ENCODE data around the gene PRKAR2A.

The PRKAR2A gene

GRCh38 chr3:48702320-48702920 lies 145.3 kb downstream of the PRKAR2A start:
- no peak for ATAC-seq
- no peak for TF ChIP-seq TSHZ2 (CRISPR knock-in tag; IDR thresholded peaks at IDR 0.05)
- TF ChIP-seq CREB5 (CRISPR knock-in tag; IDR thresholded peaks at IDR 0.05; ENCODE audit: low read depth), result no peak
- no peak for TF ChIP-seq TCF4 (CRISPR knock-in tag; IDR thresholded peaks at IDR 0.05; ENCODE audit: borderline replicate concordance)
- no peak for TF ChIP-seq CSRNP3 (CRISPR knock-in tag; IDR thresholded peaks at IDR 0.05)
- no peak for TF ChIP-seq BACH2 (CRISPR knock-in tag; IDR thresholded peaks at IDR 0.05; ENCODE audit: borderline replicate concordance)
- no peak for TF ChIP-seq RARB (CRISPR knock-in tag; IDR thresholded peaks at IDR 0.05)
- no peak for TF ChIP-seq TOX (CRISPR knock-in tag; IDR thresholded peaks at IDR 0.05; ENCODE audit: borderline replicate concordance)
- TF ChIP-seq PPARA (CRISPR knock-in tag; IDR thresholded peaks at IDR 0.05; ENCODE audit: borderline replicate concordance), result no peak

- TF ChIP-seq RARB (CRISPR knock-in tag; IDR thresholded peaks at IDR 0.05), result no peak
- no peak for TF ChIP-seq TSHZ2 (CRISPR knock-in tag; IDR thresholded peaks at IDR 0.05)
- no peak for TF ChIP-seq POU6F1 (CRISPR knock-in tag; IDR thresholded peaks at IDR 0.05; ENCODE audit: borderline replicate concordance, low read depth)
- no peak for TF ChIP-seq OSR1 (CRISPR knock-in tag; IDR thresholded peaks at IDR 0.05)
- TF ChIP-seq ZNF70 (CRISPR knock-in tag; IDR thresholded peaks at IDR 0.05), result no peak
- TF ChIP-seq CSRNP3 (CRISPR knock-in tag; IDR thresholded peaks at IDR 0.05), result no peak
- no peak for TF ChIP-seq ZNF565 (CRISPR knock-in tag; conservative IDR thresholded peaks at IDR 0.05; ENCODE audit: low read depth)
- TF ChIP-seq ARNTL (CRISPR knock-in tag; IDR thresholded peaks at IDR 0.05; ENCODE audit: borderline replicate concordance, low read depth), result no peak
- no peak for TF ChIP-seq TCF4 (CRISPR knock-in tag; IDR thresholded peaks at IDR 0.05; ENCODE audit: borderline replicate concordance)
- no peak for TF ChIP-seq ZC3H10 (CRISPR knock-in tag; IDR thresholded peaks at IDR 0.05)
- TF ChIP-seq BACH2 (CRISPR knock-in tag; IDR thresholded peaks at IDR 0.05; ENCODE audit: borderline replicate concordance), result no peak
- TF ChIP-seq ZNF8 (CRISPR knock-in tag; IDR thresholded peaks at IDR 0.05), result no peak
- TF ChIP-seq TOX (CRISPR knock-in tag; IDR thresholded peaks at IDR 0.05; ENCODE audit: borderline replicate concordance), result no peak
- TF ChIP-seq ZFP3 (CRISPR knock-in tag; IDR thresholded peaks at IDR 0.05), result no peak
- TF ChIP-seq PPARA (CRISPR knock-in tag; IDR thresholded peaks at IDR 0.05; ENCODE audit: borderline replicate concordance), result no peak
- no peak for TF ChIP-seq ESRRG (CRISPR knock-in tag; IDR thresholded peaks at IDR 0.05)
- no peak for ATAC-seq
Measured at GRCh38 chr3:48700731-48701405, 146.8 kb downstream of the PRKAR2A start.

Measured in SK-N-SH treated with all-trans-retinoic acid at 6 μM for 48 hours (cell line).